Psoas muscle (tissue), 8 donors: ENCODE measurements around the gene CHURC1. TPM values are rescaled to one million over a fixed set of nuclear protein-coding genes. Genes with fewer than 3 reads are reported as not detected.

Experiments used
- ATAC-seq, 4 donors: fragments of 200-7000 bp; cut with Tn5 transposase; one replicate each; pipeline ENCODE4 v1.9.1; 2020; ENCODE audit warnings: moderate library complexity in 3 of 4, mild to moderate bottlenecking in 2 of 4
- DNase-seq, 2 donors: peaks; one replicate each; pipeline ENCODE4 v3.0.0-alpha.2; 2020
- H3K27ac ChIP-seq: fragments of 200-600 bp; one replicate; pipeline ENCODE4 v1.8.0; 2022
- H3K27me3 ChIP-seq, 3 donors: fragments of 200-600 bp in 1 of 3; one replicate each; pipeline versions ENCODE4 v1.6.1 to v1.8.0; 2013 to 2022; ENCODE audit warnings: low read length in 2 of 3, mild to moderate bottlenecking in 2 of 3, moderate library complexity in 1 of 3; ENCODE audit not compliant: insufficient read depth in 3 of 3
- H3K36me3 ChIP-seq, 2 donors: fragments of 200-600 bp in 1 of 2; one replicate each; pipeline versions ENCODE4 v1.6.1 to v1.8.0; 2013 to 2022; ENCODE audit warnings: low read depth in 1 of 2, mild to moderate bottlenecking in 1 of 2, moderate library complexity in 1 of 2; ENCODE audit not compliant: insufficient read depth in 1 of 2
- H3K4me1 ChIP-seq: fragments of 200-600 bp; one replicate; pipeline ENCODE4 v1.8.0; 2022
- H3K4me3 ChIP-seq: fragments of 200-600 bp; one replicate; pipeline ENCODE4 v1.8.0; 2022; ENCODE audit warnings: mild to moderate bottlenecking
- H3K9me3 ChIP-seq: fragments of 200-600 bp; one replicate; pipeline ENCODE4 v1.8.0; 2022
- WGBS, 3 donors: extraction: QIAGEN DNeasy Blood & Tissue Kit; methylation state at CpG; one replicate each; pipeline versions ENCODE4 v1.1.6 to v1.1.7; 2013; 5-methylcytosine and 5-hydroxymethylcytosine counted together
- intact Hi-C, 2 donors: fragments of 100-400 bp; cut with DNase I; formaldehyde crosslinking; loops; one replicate each; pipeline versions ENCODE4 v1.11.0 to v1.14.2; 2022
- polyA plus RNA-seq, 3 donors: library from polyadenylated mRNA; stranded (reverse); fragments of 200-250 nt; gene quantifications; one replicate each; pipeline ENCODE4 v1.2.3, GENCODE V29; 2013
- total RNA-seq, 4 donors: library from RNA; stranded (reverse); fragmentation: NEBNext Ultra II Directional in 2 of 4; extraction: Animal tissue kit (Norgen Biotek cat#: 25700) in 2 of 4; gene quantifications; one replicate each; pipeline versions ENCODE4 v1.2.1 to v1.2.4, GENCODE V29; 2021 to 2023
- TF ChIP-seq, protein P1 (sequence below): fragments of 200-600 bp; IDR thresholded peaks from one replicate; pipeline ENCODE4 v1.8.0; 2022; ENCODE audit warnings: antibody characterized with exemption
- donor health status: healthy with polysubstance abuse.
- donor health status: DM: no; HTN: no; CAD: no; lungs with moderate emphysema.
- donor health status: Bipolar disorder and iron deficiency.
- donor health status: healthy.
- donor health status: DM: yes; HTN: yes; CAD: no.
- donor health status: DM: no; HTN: no; CAD: no.
- donor health status: DM: no; HTN: no; CAD: no.
- donor health status: DM: yes; HTN: yes; CAD: no.

Gene CHURC1
- total and polyA plus RNA-seq, 7 donors, result 31.4 to 112 (median 77.9) TPM

DNA sequence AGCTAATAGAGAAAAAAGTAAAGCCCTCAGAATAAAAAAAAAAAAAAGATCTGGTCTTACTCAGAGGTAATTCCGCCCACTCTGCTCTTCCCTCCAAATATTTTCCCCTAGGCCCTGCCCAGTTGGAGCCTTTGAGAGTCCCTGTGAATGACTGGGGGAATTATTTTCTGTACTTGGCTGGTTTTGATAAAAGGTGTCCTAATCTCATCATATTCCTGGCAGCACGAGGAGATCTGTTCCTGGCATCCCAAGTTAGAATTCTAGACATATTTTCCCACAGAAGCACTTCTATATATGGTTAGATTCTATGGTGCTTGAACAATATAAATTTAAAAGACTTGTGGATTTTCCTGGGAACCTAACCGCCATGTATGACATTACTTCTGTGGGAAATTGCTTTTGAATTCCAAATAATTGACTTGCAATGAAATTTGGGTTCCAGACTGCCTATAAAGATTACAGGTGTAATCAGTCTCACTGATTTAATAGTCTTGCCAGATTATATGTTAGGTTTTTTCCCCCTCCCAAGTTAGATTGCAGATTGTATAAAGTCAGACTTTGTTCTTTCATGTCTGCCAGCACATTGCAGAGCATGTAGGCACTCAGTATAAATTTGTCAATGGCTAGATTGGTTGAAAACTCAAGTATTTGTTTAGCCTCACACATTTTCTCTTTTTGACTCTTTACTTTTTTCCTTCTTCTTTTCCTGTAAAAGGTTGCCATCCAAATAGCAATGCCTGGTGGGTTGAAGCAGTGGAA is 16.0 kb downstream of the CHURC1 start:
- 48 to 55% (median 53%) methylated on average over 3 of the region's 3 CpGs for WGBS, 3 donors
- Histone ChIP-seq H3K36me3 (peaks cover 5 to 57% of the 10 kb centered on the region in 2 donors), H3K4me3 (no peak overlapping the region), H3K27me3 (no peaks in the 10 kb centered on the region), H3K4me1 (peaks cover 43% of the 10 kb centered on the region), H3K9me3 (no peaks in the 10 kb centered on the region), H3K27ac (peak overlapping the region; percentile 72)
- DNase-seq (no peak), ATAC-seq (peak in 1 of 4 donors; percentile 25)
- intact Hi-C loops, result loop anchor here in 1 of 2 donors (5.0 kb wide), 1 partner anchor 52 kb away; no protein-coding TSS in a partner anchor
- TF ChIP-seq, protein P1, sequence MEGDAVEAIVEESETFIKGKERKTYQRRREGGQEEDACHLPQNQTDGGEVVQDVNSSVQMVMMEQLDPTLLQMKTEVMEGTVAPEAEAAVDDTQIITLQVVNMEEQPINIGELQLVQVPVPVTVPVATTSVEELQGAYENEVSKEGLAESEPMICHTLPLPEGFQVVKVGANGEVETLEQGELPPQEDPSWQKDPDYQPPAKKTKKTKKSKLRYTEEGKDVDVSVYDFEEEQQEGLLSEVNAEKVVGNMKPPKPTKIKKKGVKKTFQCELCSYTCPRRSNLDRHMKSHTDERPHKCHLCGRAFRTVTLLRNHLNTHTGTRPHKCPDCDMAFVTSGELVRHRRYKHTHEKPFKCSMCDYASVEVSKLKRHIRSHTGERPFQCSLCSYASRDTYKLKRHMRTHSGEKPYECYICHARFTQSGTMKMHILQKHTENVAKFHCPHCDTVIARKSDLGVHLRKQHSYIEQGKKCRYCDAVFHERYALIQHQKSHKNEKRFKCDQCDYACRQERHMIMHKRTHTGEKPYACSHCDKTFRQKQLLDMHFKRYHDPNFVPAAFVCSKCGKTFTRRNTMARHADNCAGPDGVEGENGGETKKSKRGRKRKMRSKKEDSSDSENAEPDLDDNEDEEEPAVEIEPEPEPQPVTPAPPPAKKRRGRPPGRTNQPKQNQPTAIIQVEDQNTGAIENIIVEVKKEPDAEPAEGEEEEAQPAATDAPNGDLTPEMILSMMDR, result no peak

DNA sequence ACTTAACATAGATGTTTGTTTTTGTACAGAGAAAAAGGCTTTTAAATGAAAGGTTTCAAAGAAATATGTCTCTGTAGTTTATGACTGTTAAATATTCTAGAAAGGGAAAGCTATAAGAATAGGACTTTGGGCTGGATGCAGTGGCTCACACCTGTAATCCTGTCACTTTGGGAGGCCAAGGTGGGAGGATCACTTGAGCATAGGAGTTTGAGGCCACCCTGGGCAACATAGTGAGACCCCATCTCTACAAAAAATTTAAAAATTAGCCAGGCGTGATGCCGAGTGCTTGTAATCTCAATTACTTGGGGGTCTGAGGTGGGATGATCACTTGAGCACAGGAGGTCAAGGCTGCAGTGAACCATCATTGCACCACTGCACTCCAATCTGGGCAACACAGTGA is 16.9 kb downstream of the CHURC1 start:
- Histone ChIP-seq H3K27ac (peak overlapping the region; percentile 72), H3K4me3 (no peak overlapping the region), H3K36me3 (peaks cover 5 to 48% of the 10 kb centered on the region in 2 donors), H3K4me1 (peaks cover 51% of the 10 kb centered on the region), H3K9me3 (no peaks in the 10 kb centered on the region), H3K27me3 (no peaks in the 10 kb centered on the region)
- ATAC-seq (no peak), DNase-seq (no peak)
- TF ChIP-seq, protein P1, result no peak
- 83 to 97% (median 84%) methylated on average over 2 of the region's 2 CpGs for WGBS, 3 donors
- intact Hi-C loops, result loop anchor here in 1 of 2 donors (5.0 kb wide), 1 partner anchor 51 kb away; no protein-coding TSS in a partner anchor

DNA sequence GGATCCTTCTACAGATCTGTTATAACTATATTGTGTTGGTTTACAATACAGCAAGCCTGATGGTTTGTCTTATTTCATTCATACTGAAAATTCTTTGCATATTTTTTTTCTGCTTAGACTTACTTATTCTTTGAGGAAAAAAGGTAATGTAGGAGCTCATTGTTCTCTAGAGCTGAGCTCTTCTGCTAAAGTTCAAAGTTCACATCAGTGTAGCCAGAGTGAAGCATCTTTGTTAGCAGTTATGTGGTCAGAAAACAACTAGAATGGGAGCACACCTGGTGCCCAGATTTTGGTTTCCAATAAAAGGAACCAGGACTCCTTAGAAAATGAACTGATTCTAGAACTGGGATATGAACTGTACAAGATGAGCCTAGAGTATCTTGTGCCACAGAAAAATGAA is 18.0 kb downstream of the CHURC1 start:
- peaks cover 4 to 40% of the 10 kb centered on the region in 2 donors for H3K36me3 ChIP-seq
- no peaks in the 10 kb centered on the region for H3K27me3 ChIP-seq
- no peak overlapping the region for H3K4me3 ChIP-seq
- intact Hi-C loops, result loop anchor here in 1 of 2 donors (5.0 kb wide), 1 partner anchor 50 kb away; no protein-coding TSS in a partner anchor
- H3K27ac ChIP-seq, result peak overlapping the region; percentile 72
- peaks cover 56% of the 10 kb centered on the region for H3K4me1 ChIP-seq
- no peak for DNase-seq
- ATAC-seq, result no peak
- TF ChIP-seq, protein P1, result no peak
- no peaks in the 10 kb centered on the region for H3K9me3 ChIP-seq

DNA sequence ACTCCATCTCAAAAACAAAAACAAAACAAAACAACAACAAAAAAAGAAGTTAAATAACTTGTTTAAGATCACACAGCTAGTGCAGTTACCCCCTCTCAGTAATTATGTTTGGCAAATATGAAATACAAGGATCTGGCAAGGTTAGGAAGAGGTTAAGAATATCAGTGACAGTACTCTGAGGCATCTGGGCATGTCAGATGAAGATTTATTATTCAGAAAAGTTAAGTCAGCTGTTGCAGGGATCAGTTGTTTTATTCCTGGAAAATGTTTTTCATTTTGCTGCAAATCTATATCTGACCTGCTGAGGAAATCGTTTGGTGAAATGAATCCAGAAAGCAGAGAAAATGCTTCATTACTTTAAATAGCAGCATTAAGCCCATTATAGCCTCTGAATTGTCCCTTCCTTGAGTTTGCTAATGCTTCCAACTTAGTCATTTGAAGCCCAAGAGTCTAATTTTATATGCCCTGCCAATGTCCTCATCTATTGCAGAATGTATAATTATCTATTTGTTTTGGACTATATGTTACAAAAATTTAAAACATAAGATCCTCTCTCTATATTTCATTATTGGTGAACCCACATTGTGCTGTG is 20.2 kb downstream of the CHURC1 start:
- intact Hi-C loops, result loop anchor here in 1 of 2 donors (5.0 kb wide), 1 partner anchor 48 kb away; no protein-coding TSS in a partner anchor
- H3K27me3 ChIP-seq, result no peaks in the 10 kb centered on the region
- H3K4me3 ChIP-seq, result peak overlapping the region; percentile 2
- peaks cover 2 to 22% of the 10 kb centered on the region in 2 donors for H3K36me3 ChIP-seq
- DNase-seq (no peak), ATAC-seq (peak; percentile 84 to 89 (median 86))
- WGBS, 3 donors, result 11 to 16% (median 16%) methylated on average over 1 of the region's 1 CpG
- TF ChIP-seq, protein P1, result no peak
- peak overlapping the region; percentile 72 for H3K27ac ChIP-seq
- peaks cover 58% of the 10 kb centered on the region for H3K4me1 ChIP-seq
- H3K9me3 ChIP-seq, result no peaks in the 10 kb centered on the region
